Stimulated activated CD4-positive, alpha-beta T cell treated with anti-CD3 and anti-CD28 coated beads, Interleukin-2, amount 100 ng/mL, for 4 hours (primary cell): Measurements from ENCODE around the gene MYLK4.

Experiments
- DNase-seq: peaks from one replicate; pipeline ENCODE4 v3.0.0-alpha.2; 2020; ENCODE audit warnings: low read depth

The MYLK4 gene

GRCh38 chr6:2733324-2733723, 17.4 kb downstream of the MYLK4 start:
- DNase-seq: no peak

- DNase-seq: no peak
These were observed 18.1 kb downstream of the MYLK4 start for GRCh38 chr6:2732503-2733089.

DNA sequence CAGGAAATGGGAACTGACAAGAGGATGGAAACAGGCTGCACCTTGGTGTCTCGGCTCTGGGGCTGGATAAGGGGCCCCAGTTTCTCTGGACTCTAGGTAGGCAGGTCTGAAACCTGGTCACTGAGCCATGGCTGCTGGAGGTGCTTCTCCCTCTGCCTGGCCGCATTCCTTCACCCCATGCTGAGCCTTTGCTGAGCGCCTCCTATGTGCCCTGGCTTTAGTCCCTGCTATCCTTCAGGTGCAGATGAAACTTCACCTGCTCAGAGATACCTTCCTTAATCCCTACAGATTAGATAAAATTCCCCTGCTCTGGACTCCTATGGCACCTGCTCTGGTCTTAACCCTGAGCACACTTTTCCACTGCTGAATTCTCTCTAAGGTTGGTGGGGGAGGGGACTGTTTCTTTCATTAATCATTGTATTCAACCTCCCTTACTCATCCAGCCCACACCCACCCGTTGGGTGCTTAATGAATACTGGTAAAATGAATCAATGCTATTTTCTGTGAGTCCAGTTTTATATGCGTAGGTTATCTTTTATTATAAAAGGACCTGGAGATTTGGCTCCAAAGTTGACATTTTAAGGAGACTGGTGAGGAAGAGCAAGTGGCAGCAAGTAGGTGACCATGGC, 19.3 kb downstream of the MYLK4 start:
- no peak for DNase-seq

- DNase-seq: no peak
These were observed 20.2 kb downstream of the MYLK4 start for GRCh38 chr6:2730353-2731107.

- DNase-seq: no peak
These were observed 20.8 kb downstream of the MYLK4 start for GRCh38 chr6:2729921-2730320.

DNA sequence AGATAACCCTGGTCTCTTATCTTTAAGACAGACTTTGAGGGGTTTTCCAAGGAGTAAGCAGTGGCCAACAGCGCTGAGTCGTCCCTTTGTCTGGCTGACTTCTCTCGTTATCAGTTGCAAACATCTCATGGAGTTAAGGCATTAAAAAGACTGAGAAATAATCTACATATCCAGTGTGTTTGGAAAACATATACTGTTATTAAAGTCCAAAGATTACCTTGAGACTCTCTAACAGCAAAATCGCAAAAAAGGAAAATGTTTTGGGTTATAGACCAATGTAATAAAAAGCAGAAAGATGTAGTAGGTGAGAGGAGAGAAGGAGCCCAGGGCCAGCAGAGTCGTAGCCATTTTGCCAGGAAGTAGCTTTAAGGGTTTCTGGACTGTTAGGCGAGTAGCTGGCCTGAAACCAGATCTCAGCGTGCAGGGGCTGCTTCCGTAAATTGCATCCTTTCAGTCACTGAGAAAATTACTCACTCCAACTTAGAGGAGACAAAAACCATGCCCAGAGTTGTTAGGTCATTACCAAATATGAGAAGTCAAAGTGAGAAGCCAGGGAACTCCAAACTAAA, 24.6 kb downstream of the MYLK4 start:
- DNase-seq: no peak

DNA sequence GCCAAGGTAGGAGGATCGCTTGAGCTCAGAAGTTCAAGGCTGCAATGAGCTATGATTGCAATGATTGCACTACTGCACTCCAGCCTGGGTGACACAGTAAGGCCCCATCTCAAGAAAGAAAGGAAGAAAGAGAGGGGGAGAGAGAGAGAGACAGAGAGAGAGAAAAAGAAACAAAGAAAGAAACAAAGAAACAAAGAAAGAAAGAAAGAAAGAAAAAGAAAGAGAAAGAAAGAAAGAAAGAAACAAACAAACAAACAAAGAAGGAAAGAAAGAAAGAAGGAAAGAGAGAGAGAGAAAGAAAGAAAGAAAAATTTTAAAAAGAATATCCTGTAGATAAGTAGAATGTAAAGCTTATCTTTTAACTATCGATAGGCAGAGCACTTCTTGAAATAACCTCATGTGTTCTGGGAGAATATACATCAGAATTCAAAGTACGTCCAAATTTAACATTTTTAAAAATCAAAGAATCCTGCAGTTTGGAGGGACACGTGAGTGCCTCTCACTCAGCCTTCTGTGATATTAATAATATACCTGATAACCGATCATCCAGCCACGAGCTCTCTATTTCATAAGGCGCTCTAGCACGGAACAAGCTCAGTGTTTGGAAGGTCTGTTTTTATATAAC, 25.2 kb downstream of the MYLK4 start:
- no peak for DNase-seq

DNA sequence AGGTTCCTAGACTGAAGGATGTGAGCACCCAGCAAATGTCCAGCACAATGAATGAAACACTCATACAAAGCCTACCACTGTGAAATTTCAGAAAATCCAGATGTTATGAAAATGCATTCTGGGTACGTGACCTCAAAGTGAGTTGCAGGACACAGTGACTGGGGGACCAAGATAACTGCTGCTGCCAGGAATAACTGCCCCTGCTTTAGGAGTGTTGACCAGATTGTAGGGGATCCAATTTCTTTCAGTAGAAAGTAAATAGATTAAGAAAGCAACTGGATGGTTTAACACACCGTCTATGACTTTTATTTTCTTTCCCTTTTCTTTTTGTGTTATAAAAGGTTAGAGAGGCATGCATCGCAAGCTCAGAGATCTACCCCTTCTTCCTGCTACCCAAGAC, 29.5 kb downstream of the MYLK4 start:
- DNase-seq: no peak

GRCh38 chr6:2719093-2719455, 31.6 kb downstream of the MYLK4 start:
- DNase-seq: no peak

DNA sequence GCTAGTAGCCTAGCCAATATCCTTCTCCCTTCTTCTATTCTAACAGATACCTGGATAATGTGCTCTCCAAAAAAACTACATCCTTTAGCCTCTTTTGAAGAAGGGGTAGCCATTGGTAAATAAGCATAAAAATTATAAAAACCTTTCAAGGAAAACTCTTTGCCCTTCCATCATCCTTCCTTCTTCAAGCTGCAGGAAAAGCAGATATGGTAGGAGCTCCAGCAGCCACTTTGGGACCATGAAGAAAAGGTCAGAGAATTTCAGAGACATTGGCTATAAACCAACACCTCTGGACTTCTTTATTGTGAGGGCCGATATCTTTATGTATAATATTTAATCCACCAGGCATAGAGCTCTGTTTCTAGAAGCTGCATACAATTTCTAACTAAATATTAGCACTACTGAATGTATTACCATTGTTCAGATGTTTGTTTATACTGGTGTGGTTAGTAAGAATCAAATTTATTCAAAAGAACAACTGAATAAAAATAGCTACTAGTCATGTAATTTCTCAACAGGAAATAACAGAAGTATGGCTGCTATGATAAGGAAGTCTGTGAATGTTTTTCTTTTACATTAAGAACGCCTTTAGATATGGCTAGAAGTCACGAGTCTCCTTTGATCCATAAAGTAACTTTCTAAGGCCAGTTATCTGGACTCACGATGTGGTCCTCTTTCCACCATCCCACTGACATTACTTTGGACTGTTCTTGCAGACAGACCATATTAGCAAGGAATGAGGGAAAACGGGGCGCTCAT, 32.2 kb downstream of the MYLK4 start:
- DNase-seq: no peak

DNA sequence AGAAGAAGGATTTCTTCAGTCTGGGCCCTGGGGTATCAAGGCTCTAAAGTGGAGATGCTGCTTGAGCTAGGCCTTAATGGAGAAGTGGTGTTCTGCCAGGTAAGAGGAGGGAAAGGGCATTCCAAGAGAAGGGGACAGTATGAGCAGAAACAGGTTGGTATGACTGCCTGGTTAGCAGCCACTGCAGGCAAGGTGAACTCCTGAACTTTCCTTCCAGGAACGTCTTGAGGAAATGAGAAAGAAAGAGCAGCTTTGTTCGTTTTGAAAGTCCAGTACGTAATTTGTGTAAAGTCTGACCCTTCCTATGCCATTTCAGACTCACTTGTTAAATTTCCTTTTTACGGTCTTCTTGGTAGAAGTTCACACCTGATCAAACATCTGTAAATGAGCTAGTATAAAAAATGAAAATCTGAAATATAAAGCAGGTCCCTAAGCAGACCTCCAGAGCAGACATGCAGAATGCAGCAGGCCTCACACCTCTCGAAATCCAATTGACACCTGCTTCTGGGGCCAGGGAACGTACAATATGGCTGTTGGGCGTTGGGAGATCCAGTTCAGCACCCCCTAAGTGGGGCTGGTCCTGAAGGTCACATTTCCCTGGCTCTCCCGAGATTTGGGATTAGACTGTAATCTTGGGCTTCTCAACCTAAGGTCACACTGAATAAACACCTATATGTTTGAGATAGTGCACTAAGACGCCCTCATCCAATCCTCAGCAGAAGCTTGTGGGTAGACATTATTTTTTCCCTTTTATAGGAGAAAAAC, 33.6 kb downstream of the MYLK4 start:
- no peak for DNase-seq

DNA sequence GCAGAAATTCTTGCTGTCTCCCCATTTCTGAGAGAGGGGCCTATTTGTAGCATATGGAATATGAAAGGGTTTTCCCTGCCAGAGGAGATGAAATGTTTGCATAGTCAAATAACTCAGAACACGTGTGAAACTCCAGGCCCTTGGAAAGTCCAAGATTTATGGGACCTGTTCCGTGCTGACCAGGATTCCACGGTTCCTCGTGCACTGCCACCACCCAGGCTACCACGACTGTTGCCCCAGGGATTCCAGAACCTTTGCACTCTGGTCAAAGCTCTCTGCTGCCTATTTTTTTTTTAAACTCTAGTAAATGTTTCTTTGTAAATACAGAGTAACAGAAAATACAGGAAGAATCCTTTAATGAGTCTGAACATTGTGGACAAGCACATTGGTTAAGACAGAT, 35.0 kb downstream of the MYLK4 start:
- DNase-seq: no peak

DNA sequence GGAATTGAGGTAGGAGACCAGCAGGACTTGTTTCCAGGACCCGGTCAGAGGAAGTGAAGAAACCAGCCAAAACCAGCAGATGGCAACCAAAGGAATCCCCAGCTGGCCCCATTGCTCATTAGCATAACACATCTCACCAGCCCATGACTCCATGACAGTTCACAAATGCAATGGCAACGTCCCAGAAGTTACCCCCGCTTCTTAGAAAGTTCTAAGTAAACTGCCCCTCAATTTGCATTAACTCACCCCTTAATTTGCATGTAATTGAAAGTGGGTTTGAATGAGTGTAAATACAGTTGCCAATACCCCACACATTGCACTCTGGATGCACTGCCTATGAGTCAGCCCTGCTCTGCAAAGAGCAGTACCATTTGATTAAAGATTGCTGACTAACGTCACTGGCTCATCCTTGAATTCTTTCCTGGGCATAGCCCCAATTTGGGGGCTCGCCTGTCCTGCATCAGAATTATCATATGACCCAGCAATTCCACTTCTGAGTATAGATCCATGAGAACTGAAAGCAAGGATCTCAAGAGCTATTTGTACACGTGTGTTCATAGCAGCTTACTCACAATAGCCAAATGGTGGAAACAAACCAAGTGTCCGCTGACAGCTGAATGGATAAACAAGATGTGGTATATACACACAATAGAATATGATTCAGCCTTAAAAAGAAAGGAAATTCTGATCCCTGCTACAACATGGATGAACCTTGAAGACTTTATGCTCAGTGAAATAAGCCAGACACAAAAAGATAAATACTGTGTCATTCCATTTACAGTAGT, 36.4 kb downstream of the MYLK4 start:
- DNase-seq: no peak

- DNase-seq: no peak
These were observed 37.1 kb downstream of the MYLK4 start for GRCh38 chr6:2713473-2714110.

- DNase-seq: no peak
These were observed 38.6 kb downstream of the MYLK4 start for GRCh38 chr6:2712102-2712501.

GRCh38 chr6:2710412-2710811, 40.3 kb downstream of the MYLK4 start:
- DNase-seq: no peak

DNA sequence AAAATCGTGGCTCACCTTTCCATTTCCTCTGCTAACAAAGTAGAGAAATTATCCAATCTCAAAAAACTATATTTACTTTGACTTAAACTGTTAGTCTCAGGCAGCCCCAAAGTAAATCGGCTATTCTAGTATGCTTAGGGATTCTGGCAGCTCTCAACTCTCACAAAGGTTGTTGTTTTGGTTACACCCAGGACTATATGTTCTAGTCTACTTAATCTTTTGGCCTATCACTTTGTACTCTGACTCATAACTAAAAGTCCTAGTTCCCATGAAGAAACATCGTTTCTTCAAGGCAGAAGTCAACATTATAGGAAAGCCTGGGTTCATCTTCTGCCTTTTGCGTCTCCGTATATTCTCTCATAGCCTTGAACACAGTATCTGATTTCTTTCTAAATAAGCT, 42.3 kb downstream of the MYLK4 start:
- DNase-seq: no peak

GRCh38 chr6:2706558-2706957, 44.2 kb downstream of the MYLK4 start:
- no peak for DNase-seq

DNA sequence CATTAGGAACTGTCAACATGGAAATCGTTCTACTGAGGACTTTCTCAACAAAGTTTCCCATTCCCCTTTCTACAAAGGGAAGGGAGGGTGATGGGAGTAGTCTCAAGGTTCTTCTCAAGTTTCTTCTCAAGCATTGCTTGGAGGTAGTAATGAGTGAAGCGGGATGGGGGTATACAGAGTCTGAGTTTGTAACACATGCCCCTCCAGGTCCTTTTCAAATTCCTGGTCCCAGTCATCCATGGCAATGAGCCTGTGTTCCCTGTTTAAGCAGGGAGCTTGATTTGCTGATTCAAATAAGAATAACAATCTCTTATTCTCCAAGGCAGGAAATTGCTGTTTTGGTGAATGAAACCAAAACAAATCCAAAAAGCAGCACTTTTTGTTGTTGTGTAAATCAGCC, 45.5 kb downstream of the MYLK4 start:
- DNase-seq: no peak

DNA sequence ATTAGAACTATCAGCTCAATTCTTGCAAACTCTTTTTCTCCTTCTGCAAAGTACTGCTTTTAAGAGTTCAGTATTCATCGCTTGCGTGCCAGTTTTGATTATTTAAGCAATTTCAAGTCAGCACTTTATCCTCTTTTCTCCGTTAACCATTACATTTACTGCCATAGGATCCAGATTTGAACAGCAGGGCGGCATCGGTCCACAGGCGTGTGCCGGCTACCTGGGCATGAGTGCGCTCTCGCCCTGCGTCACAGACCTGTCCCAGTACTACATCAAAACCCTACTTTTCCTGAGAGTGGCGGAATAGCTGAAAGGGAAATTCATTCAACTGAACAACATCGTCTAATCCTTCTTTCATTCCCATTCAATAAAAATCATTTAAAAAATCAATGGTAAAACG, 53.4 kb downstream of the MYLK4 start:
- DNase-seq: no peak
